Heart left ventricle (tissue), 16 donors: ENCODE measurements around the gene PDE10A. TPM values are rescaled to one million over a fixed set of nuclear protein-coding genes. Genes with fewer than 3 reads are reported as not detected.

Source experiments
- ATAC-seq, 4 donors: fragments of 200-7000 bp; cut with Tn5 transposase; one replicate each; pipeline ENCODE4 v1.9.1; 2020 to 2022; ENCODE audit warnings: moderate library complexity in 4 of 4, mild to moderate bottlenecking in 3 of 4, moderate number of reproducible peaks in 1 of 4
- DNase-seq, 5 donors: peaks; one replicate each; pipeline ENCODE4 v3.0.0-alpha.2; 2020
- H3K27ac ChIP-seq, 12 donors: fragments of 200-600 bp; sonication (generic) in 4 of 12; one replicate each; pipeline versions ENCODE4 v1.5.0 to v1.8.0; 2016 to 2022; ENCODE audit warnings: mild to moderate bottlenecking in 2 of 12
- H3K27me3 ChIP-seq, 9 donors: fragments of 200-600 bp; sonication (generic) in 2 of 9; one replicate each; pipeline versions ENCODE4 v1.5.1 to v1.8.0; 2016 to 2022; ENCODE audit warnings: mild to moderate bottlenecking in 3 of 9
- H3K36me3 ChIP-seq, 9 donors: fragments of 200-600 bp; sonication (generic) in 2 of 9; one replicate each; pipeline versions ENCODE4 v1.5.0 to v1.8.0; 2018 to 2022; ENCODE audit warnings: mild to moderate bottlenecking in 2 of 9
- H3K4me1 ChIP-seq, 12 donors: fragments of 200-600 bp; sonication (generic) in 4 of 12; one replicate each; pipeline versions ENCODE4 v1.5.0 to v1.8.0; 2016 to 2022; ENCODE audit warnings: mild to moderate bottlenecking in 3 of 12
- H3K4me3 ChIP-seq, 12 donors: fragments of 200-600 bp; sonication (generic) in 4 of 12; one replicate each; pipeline versions ENCODE4 v1.5.0 to v1.8.0; 2017 to 2022; ENCODE audit warnings: mild to moderate bottlenecking in 9 of 12, moderate library complexity in 4 of 12
- H3K9me3 ChIP-seq, 12 donors: fragments of 200-600 bp; sonication (generic) in 4 of 12; one replicate each; pipeline versions ENCODE4 v1.5.0 to v1.8.0; 2016 to 2022; ENCODE audit warnings: mild to moderate bottlenecking in 1 of 12
- POLR2A ChIP-seq, 2 donors: fragments of 450-650 bp; IDR thresholded peaks; one replicate each; pipeline ENCODE4 v1.6.1; 2017; ENCODE audit warnings: antibody characterized with exemption in 2 of 2, mild to moderate bottlenecking in 2 of 2, moderate library complexity in 2 of 2
- whole genome bisulfite sequencing, 4 donors: extraction: QIAGEN DNeasy Blood & Tissue Kit in 2 of 4; methylation state at CpG; one replicate each; pipeline versions ENCODE4 v1.1.5 to v1.1.7; 2013 to 2018; 5-methylcytosine and 5-hydroxymethylcytosine counted together
- intact Hi-C, 10 donors: fragments of 100-400 bp; cut with DNase I; formaldehyde crosslinking; loops; one replicate each; pipeline versions ENCODE4 v1.11.1 to v1.14.2; 2022
- polyA plus RNA-seq, 2 donors: library from polyadenylated mRNA; stranded (reverse); fragments of 200-250 nt; gene quantifications; one replicate each; pipeline ENCODE4 v1.2.3, GENCODE V29; 2013
- total RNA-seq, 9 donors: library from RNA; depleted of rRNA in 2 of 9; stranded (reverse); fragments of >200 nt in 2 of 9; fragmentation: NEBNext Ultra II Directional in 3 of 9; extraction: Animal tissue kit (Norgen Biotek cat#: 25700) in 3 of 9; gene quantifications; one replicate each; pipeline versions ENCODE4 v1.1.0 to v1.2.4, GENCODE V29; 2016 to 2023
- TF ChIP-seq, protein P1 (sequence below), 12 donors: fragments of 200-600 bp; sonication (generic) in 4 of 12; IDR thresholded peaks; one replicate each; pipeline versions ENCODE4 v1.5.0 to v1.8.0; 2018 to 2022; ENCODE audit warnings: antibody characterized with exemption in 12 of 12, mild to moderate bottlenecking in 5 of 12
- donor health status: ischemic (EF 13 %, LVEDD 7.1; RV severe dilation, severe dysfunction).
- donor health status: healthy with polysubstance abuse.
- donor health status: DM: no; HTN: yes; CAD: no.
- donor health status: DM: no; HTN: no; CAD: no.
- donor health status: ischemic (EF 25% LVEDD 6.9; RV normal size, moderate dysfunction).
- donor health status: ischemic (EF 25% LVEDD 5.7; RV mildly dilated, moderate dysfunction).
- donor health status: healthy.
- donor health status: DM: yes; HTN: yes; CAD: no.
- donor health status: ischemic (EF 35%, LVEDD 5.7; RV mildly dilated, moderate dysfunction).
- donor health status: nonischemic (EF 11% LVEDD 7.7; RV severe dilation, severe dysfunction).
- donor health status: DM: yes; HTN: yes; CAD: no.
- donor health status: PGD.
- donor health status: ischemic (EF 29% LVEDD 5.4; RV normal size, mild dysfunction).
- donor health status: nonischemic (EF 23%, LVEDD 6.1; RV moderate dilation, normal function).

PDE10A gene
- total and polyA plus RNA-seq, 11 donors: 4.2 to 22.4 (median 12.8) TPM

DNA sequence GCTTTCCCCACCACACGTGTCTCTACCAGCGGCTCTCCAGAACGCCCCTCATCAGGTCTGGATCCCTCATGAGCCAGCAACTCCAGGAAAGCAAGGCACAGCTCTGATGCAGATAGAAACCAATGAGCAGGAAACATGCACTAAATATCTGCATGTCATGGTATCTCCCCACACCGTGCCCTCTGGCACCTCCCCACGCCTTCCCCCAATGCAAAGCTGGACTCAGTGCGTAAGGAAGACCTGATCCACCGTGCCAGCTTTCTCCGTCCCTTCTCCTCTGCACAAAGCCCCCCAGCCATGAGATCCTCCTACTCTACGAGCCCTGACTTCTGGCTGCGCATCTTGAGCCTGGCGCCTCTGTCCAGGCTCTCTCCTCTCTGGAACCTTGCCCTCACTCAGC lies 9.4 kb downstream of the PDE10A start:
- H3K36me3 ChIP-seq: no peaks in the 10 kb centered on the region
- ATAC-seq (no peak), DNase-seq (no peak)
- TF ChIP-seq, protein P1, sequence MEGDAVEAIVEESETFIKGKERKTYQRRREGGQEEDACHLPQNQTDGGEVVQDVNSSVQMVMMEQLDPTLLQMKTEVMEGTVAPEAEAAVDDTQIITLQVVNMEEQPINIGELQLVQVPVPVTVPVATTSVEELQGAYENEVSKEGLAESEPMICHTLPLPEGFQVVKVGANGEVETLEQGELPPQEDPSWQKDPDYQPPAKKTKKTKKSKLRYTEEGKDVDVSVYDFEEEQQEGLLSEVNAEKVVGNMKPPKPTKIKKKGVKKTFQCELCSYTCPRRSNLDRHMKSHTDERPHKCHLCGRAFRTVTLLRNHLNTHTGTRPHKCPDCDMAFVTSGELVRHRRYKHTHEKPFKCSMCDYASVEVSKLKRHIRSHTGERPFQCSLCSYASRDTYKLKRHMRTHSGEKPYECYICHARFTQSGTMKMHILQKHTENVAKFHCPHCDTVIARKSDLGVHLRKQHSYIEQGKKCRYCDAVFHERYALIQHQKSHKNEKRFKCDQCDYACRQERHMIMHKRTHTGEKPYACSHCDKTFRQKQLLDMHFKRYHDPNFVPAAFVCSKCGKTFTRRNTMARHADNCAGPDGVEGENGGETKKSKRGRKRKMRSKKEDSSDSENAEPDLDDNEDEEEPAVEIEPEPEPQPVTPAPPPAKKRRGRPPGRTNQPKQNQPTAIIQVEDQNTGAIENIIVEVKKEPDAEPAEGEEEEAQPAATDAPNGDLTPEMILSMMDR (IDR thresholded peaks at IDR 0.05): no peak
- no peak for TF ChIP-seq POLR2A (IDR thresholded peaks at IDR 0.05)
- H3K27ac ChIP-seq: no peak overlapping the region
- intact Hi-C loops: loop anchor here in 1 of 10 donors (10.0 kb wide), 1 partner anchor 199 kb away; no protein-coding TSS in a partner anchor
- no peaks in the 10 kb centered on the region for H3K27me3 ChIP-seq
- WGBS, 4 donors: 83 to 97% (median 90%) methylated on average over 11 of the region's 11 CpGs
- H3K9me3 ChIP-seq: no peaks in the 10 kb centered on the region
- no peak overlapping the region for H3K4me3 ChIP-seq
- peaks cover 0 to 32% (median 17%) of the 10 kb centered on the region in 12 donors for H3K4me1 ChIP-seq

GRCh38 chr6:165653196-165653595 lies 9.8 kb downstream of the PDE10A start:
- peak in 2 of 4 donors; percentile 3 to 17 for ATAC-seq
- TF ChIP-seq, protein P1 (IDR thresholded peaks at IDR 0.05): no peak
- TF ChIP-seq POLR2A (IDR thresholded peaks at IDR 0.05): no peak

GRCh38 chr6:165652766-165653165 lies 10.3 kb downstream of the PDE10A start:
- no peak for DNase-seq
- Histone ChIP-seq H3K4me1 (peaks cover 0 to 40% (median 20%) of the 10 kb centered on the region in 12 donors), H3K36me3 (no peaks in the 10 kb centered on the region), H3K27ac (no peak overlapping the region), H3K27me3 (no peaks in the 10 kb centered on the region), H3K9me3 (no peaks in the 10 kb centered on the region), H3K4me3 (no peak overlapping the region)
- ATAC-seq: no peak
- 75 to 83% (median 79%) methylated on average over 5 of the region's 5 CpGs for WGBS, 4 donors
- intact Hi-C loops: loop anchor here in 1 of 10 donors (10.0 kb wide), 1 partner anchor 198 kb away; no protein-coding TSS in a partner anchor
- TF ChIP-seq, protein P1 (IDR thresholded peaks at IDR 0.05): no peak
- TF ChIP-seq POLR2A (IDR thresholded peaks at IDR 0.05): no peak

More at GRCh38 chr6:165653196-165653595, 9.8 kb downstream of the PDE10A start:
- H3K36me3 ChIP-seq: no peaks in the 10 kb centered on the region
- H3K9me3 ChIP-seq: no peaks in the 10 kb centered on the region
- no peak overlapping the region for H3K4me3 ChIP-seq
- H3K27ac ChIP-seq: no peak overlapping the region
- DNase-seq: no peak
- H3K4me1 ChIP-seq: peaks cover 0 to 36% (median 19%) of the 10 kb centered on the region in 12 donors
- no peaks in the 10 kb centered on the region for H3K27me3 ChIP-seq
- intact Hi-C loops: loop anchor here in 1 of 10 donors (10.0 kb wide), 1 partner anchor 198 kb away; no protein-coding TSS in a partner anchor
- WGBS, 4 donors: 81 to 89% (median 84%) methylated on average over 9 of the region's 9 CpGs

DNA sequence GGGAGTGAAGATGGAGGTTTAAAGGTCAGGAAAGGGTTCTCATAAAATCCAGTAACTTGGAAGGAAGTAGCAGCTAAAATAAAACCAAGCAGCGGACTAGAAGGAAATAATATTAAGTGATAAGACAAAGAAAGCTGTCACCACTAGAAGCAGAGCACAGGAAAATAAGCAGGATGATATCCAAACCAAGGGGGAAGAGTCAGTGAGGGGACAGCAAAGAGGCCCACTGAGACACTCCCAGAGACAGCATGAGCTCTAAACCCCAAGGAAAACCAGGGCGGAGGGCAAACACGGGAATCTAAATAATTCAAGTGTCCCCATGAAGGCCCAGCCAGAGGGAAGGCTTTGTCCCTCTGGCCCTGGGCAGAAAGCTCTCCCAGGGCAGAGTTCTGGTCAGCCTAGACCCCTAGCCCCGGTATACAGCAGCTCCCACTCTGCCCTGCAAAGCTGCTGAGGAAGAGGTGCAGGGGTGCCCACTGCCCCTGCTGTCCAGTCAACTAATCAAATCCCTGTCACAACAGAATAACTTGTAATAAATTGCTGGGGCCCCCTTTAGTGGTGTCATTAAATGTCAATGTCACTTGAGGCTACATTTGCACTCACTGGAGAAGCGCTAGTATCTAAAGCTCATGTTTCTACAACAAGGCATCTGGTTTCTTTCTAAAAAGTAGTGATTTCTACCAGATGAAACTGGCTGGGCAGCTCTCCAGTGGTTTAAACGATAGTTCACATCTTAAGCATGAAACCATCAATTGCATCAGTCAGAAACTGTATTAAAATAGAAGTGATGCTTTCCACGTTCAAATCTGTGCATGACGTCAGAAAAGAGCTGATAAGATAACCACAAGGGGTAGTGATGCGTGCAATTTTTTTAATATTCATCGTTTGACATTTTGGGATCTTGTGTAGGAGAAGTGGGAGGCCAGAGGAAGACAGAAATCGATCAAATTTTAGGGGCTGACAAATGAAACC lies 13.6 kb downstream of the PDE10A start:
- intact Hi-C loops: loop anchor here in 3 of 10 donors (5.0 to 10.0 kb wide), 3 partner anchors 75 to 195 kb away; no protein-coding TSS in a partner anchor
- 31 to 36% (median 34%) methylated on average over 11 of the region's 11 CpGs for WGBS, 4 donors
- no peaks in the 10 kb centered on the region for H3K36me3 ChIP-seq
- TF ChIP-seq POLR2A (IDR thresholded peaks at IDR 0.05): no peak
- TF ChIP-seq, protein P1 (IDR thresholded peaks at IDR 0.05): no peak
- peak; percentile 16 to 70 (median 54) for ATAC-seq
- peak in 3 of 5 donors; percentile 48 to 76 (median 52) for DNase-seq
- peak overlapping the region in 10 of 12 donors; percentile 13 to 80 (median 68) for H3K27ac ChIP-seq
- peaks cover 0 to 49% (median 29%) of the 10 kb centered on the region in 12 donors for H3K4me1 ChIP-seq
- peak overlapping the region in 1 of 12 donors; percentile 0 for H3K4me3 ChIP-seq
- no peaks in the 10 kb centered on the region for H3K9me3 ChIP-seq
- no peaks in the 10 kb centered on the region for H3K27me3 ChIP-seq
